HG02885 (cell line): ENCODE measurements around the gene CAVIN1.
A peak's percentile ranks its signal among the peaks of the same experiment; 100 is the strongest.
"Not testable (repeated sequence)": the region's sequence is repeated elsewhere in the genome, so short reads cannot be mapped to it uniquely, and the experiment has no call there.

ENCODE experiments used
- ATAC-seq: cut with Tn5 transposase; IDR thresholded peaks from one replicate; pipeline ENCODE4 v1.9.1; 2021; ENCODE audit warnings: mild to moderate bottlenecking; ENCODE audit not compliant: unreplicated experiment, poor library complexity

CAVIN1 gene, protein sequence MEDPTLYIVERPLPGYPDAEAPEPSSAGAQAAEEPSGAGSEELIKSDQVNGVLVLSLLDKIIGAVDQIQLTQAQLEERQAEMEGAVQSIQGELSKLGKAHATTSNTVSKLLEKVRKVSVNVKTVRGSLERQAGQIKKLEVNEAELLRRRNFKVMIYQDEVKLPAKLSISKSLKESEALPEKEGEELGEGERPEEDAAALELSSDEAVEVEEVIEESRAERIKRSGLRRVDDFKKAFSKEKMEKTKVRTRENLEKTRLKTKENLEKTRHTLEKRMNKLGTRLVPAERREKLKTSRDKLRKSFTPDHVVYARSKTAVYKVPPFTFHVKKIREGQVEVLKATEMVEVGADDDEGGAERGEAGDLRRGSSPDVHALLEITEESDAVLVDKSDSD

DNA sequence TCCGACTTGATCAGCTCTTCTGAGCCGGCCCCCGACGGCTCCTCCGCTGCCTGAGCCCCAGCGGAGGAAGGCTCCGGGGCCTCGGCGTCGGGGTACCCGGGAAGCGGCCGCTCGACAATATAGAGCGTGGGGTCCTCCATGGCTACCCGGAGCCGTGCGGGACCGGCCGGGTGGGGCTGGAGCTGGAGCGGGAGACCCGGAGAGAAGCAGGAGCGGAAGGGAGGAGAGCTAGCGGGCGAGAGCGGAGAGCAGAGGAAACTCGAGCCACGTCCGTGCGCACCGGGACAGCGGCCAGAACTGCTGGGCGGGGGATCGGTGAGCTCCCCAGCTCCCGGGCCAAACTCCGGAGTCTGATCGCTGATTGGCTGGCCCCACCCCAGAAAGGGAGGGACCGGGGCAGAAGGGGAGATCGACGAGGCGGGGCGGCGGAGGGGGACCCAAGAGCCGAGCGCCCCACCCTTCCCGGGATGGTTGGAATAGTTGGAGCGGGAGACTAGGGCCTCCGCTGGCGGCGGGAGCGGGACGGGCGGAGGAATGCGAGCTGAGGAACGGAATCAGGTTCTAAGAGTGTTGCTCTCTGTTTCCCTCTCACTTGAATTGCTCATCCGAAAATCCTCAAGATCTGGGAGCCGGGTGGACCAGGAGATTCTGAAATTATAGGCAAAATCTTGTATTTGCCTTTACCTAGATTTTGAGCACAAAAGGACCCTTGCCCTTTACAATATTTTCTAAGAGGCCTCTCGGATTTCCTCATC is at the start of gene CAVIN1:
TSS of gene CAVIN1 (minus strand) at position 299 of the 755 bp plus-strand sequence. CDS start at position 140, 159 bp downstream.
- no peak for ATAC-seq

DNA sequence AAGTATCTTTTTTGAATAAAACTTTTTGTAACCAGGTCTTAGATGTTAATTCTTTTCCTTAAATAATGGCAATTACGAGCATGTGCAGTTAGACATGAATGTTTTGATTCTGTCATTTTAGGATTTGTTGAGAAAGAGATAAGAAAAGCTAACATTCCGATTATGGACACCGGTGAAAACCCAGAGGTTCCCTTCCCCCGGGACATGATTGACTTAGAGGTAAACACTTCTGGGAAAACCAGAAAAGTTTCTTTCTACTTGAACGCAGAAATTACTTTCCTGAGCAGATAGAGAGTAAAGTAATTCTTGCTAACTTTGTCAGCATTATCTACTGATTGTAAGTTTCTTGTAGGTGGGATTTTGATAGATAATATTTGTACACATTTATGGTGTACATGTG is 44.8 kb upstream of the CAVIN1 start:
- no peak for ATAC-seq

DNA sequence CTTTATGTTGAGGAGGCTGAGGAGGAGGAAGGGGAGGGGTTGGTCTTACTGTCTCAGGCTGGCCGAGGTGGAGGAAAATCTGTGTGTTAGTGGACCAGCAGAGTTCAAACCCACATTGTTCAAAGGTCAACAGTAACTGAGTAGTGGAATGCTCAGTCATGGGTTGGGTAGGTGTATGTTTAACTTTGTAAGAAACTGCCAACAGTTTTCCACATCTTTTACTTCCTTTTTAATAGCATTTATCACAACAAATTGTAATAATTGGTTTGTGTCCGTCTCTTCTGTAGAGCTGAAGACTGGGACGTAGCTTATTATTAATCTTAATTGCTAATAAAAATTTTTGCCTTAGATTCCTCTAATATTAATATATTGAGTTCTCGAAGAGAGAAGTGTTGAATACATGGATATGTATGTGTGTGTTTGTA is 40.9 kb upstream of the CAVIN1 start:
- ATAC-seq: no peak

DNA sequence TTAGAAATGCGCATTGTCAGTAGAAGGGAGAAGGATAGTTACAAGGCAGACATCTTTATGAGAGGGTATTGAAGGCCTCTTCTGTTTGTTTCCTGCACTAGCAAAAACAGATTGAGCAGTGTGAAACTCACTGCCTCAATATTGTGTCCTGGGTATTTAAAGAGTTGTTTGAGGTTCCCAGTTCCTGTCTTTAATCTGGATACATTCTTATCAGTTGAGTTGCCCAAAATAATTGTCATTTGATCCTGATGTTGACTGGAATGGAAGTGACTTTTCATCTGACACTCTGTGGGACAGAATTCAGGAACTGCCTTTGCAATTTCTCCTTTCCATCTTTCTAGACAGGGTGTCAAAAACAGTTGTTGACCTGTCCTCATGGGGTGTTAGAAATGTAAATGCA is 37.3 kb upstream of the CAVIN1 start:
- no peak for ATAC-seq

DNA sequence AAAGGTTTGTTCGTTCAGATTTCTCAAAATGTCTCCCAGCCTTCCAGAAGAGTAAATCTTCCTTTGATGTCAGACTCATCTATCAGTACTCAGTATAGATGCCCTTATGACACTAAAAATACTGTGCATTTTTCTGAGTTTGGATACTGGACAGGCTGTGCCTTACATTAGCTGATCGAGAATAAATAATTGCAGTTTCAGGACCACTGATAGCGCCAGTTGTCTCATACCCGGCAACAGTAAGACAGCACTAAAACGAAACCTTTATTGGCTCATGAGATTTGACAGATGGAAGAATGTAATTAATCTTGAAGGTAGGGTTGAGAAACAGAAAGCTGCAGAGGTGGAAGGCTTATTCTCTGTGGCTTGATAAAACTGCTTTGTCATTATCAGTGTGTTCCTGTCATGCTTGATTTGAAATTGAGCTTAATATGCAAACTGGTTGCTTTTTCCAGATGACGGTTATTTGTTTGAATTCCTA is 36.8 kb upstream of the CAVIN1 start:
- ATAC-seq: no peak

DNA sequence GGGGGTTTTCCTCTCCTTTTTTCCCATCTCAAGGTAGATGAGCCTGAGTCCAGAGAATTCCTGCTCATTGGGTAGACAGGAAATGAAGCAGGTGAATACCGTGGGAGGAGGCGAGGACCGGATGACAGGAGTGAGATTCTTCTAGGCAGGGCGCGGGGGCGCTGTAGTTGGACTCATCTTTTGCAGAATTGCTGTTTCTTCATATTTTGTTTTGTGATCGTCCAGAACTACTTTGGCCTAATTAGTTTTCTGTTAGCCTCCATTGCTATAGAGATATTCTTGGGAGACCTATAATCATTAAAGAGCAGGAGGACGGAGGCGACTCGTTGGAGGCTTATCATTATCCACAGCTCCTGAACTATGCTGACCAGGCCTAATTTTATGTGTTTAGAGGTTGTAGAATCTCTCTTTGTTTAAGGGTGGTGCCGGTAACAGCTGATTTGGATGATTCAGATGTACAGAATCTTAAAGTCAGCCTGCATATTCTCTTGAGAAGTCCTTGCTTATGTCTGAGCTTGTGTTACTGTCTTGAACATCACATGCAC is 36.3 kb upstream of the CAVIN1 start:
- no peak for ATAC-seq

DNA sequence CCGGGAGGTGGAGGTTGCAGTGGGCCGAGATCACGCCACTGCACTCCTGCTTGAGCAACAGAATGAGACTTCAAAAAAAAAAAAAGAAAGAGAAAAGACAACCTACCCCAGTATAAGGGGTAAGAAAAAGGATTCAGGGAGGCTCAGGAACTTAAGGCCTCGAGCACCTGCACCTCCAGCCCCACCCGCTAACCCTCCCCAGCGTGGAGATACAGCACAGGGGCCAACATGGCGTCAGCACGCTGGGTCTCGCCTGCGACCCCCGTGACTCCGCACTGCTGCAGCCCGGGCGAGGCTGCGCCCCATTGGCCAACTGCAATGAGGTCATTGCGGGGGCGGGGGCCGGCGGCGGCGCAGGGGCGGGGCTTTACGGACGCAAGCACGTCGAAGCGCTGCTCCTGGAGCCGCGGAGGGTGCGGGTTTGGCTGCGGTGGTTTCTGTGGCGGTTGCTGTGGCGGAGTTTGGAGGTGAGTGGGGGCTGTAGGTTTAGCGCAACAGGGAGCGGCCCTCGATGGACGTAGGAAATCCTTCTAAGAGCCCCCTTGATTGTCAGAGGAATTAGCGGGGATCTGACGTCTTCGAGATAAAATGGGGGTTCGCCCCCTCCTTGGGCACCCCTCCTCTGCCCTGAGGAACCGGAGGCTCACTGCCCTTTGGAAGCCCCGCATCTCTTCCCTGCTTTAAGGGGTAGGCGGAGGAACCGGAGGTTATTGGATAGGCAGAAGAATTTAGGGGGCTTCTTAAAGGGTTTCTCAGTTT is 35.6 kb upstream of the CAVIN1 start, which contains the start of gene ATP6V0A1:
TSS of gene ATP6V0A1 (plus strand) at position 382 of the 759 bp plus-strand sequence. CDS start 2,017 bp downstream, outside the sequence.
- peak; percentile 81 for ATAC-seq

DNA sequence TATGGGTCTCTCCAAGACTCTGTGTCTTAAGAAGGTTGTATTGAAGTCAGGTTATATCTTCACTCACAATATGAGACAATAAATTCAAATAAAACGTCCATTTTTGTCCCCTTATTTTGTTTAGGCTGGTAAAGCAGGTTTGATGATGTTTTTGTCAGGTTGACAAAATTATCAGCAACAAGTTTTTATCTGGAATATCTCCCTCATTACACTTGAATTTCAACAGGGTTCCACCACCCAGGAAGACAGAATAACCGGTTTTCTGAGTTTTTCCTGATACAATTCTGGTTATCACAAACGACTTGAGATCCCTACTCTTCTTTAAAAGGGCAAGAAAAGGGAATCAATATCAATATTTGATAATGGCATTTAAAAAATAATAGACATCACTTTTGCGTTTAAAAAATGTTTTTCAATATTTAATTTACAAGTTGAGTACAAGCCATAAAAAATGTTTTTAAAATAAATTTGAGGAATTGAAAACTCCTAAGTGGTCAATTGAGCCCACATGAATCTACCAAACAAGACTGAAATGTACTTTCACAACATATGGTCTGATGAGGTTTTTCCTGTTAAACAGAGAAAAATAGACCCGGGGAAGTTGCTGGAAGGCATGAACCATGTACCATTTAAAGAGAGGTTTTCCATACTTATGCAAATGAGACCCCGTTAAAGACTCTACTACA is 34.2 kb upstream of the CAVIN1 start:
- ATAC-seq: no peak

DNA sequence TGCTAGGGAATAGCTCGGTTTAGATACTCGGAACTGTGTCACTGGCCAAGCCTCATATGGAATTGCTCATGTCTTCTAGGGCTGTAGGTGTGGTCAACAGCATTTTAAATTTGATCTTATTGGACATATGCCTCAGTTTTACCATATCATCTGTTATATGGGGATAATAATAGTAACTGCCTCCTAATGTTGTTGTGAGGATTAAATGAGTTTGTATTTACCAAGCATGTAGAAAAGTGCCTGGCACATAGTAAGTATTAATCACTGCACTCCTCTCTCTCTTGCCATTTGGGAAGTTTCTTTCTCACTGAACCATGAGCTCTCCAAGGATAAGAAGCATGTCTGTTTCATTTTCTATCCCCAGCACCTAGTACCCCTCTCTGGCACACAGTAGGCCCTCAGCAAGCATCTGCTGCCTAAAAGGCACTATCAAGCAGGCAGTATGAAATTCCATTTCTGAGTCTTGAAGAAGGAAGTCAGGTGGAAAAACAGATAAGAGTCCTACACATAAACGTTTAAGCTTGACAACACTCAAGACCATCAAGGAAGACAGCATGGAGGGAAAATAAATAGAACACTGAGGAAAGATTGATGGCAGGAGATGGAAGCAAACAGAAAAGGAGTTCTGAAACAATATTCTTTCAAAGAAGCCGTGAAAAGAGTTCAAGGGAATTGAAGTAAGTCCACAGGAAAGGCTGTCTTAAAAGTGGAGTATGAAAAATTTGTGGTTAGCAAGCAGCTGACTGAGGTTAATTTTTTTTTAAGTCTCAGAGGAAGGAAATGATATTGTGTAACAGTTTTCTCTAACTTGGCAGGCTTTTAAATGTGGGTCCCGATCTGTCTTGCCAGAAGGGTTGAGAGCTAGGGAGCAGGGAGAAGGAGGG is 33.4 kb upstream of the CAVIN1 start:
- peak; percentile 32 for ATAC-seq

DNA sequence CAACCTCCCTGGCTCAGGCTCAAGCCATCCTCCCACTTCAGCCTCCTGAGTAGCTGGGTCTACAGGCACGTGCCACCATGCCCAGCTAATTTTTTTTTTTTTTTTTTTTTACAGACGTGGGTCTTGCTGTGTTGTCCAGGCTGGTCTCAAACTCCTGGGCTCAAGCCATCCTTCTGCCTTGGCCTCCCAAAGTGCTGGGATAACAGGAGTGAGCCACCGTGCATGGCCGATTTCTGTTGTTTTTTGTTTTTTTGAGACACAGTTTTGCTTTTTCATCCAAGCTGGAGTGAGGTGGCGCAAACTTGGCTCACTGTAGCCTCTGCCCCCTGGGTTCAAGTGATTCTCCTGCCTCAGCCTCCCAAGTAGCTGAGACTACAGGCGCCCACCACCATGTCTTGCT is 31.9 kb upstream of the CAVIN1 start:
- not testable (repeated sequence) for ATAC-seq

DNA sequence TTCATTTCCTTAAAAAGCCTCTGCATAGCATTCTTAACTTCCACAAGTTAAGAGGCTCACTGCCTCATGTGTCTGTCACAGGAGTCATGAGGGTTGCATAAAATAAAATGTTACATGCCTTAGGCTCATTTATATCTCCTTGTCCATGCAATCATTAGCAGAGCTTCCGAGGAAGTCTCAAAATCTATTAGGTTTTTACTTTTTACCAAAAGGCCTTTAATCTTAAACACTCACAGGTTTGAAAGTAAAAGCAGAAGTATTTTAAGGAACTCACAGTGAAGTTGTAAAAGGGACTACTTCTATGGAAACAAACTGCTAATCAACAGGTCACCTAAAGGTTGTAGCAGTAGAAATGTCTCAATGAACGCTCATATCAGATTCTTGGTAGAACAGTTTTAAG is 30.4 kb upstream of the CAVIN1 start:
- no peak for ATAC-seq

DNA sequence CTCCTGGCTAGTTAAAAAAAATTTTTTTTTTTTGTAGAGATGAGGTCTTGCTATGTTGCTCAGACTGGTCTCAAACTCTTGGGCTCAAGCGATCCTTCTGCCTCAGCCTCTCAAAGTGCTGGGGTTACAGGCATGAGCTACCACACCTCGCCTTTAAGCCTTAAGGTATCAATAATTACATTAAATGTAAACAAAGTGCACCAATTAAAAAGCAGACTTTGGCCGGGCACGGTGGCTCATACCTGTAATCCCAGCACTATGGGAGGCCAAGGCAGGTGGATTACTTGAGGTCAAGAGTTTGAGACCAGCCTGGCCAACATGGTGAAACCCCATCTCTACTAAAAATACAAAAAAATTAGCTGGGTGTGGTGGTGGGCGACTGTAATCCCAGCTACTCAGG is 28.2 kb upstream of the CAVIN1 start:
- not testable (repeated sequence) for ATAC-seq

DNA sequence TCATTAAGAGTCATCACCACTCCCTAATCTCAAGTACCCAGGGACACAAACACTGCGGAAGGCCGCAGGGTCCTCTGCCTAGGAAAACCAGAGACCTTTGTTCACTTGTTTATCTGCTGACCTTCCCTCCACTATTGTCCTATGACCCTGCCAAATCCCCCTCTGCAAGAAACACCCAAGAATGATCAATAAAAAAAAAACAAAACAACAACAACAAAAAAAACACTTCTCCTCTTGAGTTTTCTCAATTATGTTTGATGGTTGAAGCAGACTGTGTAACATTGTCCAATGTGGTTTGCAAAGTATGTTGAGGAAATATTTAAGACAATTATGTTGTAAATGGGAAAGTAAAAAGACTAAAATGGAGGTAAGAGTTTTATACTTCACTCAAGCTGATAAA is 26.8 kb upstream of the CAVIN1 start:
- not testable (repeated sequence) for ATAC-seq

DNA sequence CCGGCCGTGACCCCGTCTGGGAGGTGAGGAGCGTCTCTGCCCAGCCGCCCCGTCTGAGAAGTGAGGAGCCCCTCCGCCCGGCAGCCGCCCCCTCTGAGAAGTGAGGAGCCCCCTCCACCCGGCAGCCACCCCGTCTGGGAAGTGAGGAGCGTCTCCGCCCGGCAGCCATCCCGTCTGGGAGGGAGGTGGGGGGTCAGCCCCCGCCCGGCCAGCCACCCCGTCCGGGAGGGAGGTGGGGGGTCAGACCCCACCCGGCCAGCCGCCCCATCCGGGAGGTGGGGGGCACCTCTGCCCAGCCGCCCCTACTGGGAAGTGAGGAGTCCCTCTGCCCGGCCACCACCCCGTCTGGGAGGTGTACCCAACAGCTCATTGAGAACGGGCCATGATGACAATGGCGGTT is 26.1 kb upstream of the CAVIN1 start:
- not testable (repeated sequence) for ATAC-seq

DNA sequence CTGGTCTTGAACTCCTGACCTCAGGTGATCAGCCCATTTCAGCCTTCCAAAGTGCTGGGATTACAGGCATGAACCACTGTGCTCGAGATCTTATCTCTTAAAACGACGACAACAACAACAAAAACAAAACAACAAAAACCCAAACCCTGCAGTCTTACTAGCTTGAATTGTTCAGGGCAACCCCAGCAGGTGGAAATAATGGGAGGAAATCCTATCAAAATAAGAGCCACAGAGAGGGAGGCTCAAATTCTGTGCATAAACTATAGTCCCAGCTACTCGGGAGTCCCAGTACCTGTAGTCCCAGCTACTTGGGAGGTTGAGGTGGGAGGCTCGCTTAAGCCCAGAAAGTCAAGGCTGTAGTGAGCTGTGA is 19.1 kb upstream of the CAVIN1 start:
- ATAC-seq: no peak

DNA sequence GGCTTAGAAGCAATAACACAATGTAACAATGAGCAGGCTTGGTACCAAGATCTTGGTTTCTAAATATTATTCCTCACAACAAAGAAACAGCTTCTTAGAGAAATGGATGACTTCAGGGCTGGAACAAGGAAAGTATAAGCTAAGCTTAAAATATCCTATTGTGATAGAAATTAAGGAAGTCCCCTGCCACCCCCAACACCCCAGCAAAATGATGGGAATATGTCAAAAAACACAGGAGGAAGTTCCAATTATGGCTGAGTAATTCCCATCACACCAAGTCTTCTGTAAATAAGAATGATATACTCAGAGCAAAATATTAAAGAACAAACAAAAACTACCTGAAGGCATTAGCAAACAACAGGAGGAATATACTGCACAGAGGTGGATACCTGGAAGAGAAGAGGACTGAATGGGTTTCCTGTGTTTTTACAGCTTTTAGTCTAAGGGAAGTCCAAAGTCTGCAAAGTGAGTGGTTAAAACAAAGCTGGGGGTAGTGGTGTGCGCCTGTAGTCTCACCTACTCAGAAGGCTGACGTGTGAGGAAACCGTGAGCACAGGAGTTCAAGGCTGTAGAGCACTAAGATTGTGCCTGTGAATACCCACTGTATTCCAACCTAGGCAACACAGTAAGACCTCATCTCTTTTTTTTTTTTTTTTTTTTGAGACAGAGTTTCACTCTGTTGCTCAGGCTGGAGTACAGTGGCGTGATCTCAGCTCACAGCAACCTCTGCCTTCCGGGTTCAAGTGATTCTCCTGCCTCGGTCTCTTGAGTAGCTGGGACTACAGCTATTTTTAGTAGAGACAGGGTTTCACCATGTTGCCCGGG is 18.5 kb upstream of the CAVIN1 start:
- ATAC-seq: no peak

DNA sequence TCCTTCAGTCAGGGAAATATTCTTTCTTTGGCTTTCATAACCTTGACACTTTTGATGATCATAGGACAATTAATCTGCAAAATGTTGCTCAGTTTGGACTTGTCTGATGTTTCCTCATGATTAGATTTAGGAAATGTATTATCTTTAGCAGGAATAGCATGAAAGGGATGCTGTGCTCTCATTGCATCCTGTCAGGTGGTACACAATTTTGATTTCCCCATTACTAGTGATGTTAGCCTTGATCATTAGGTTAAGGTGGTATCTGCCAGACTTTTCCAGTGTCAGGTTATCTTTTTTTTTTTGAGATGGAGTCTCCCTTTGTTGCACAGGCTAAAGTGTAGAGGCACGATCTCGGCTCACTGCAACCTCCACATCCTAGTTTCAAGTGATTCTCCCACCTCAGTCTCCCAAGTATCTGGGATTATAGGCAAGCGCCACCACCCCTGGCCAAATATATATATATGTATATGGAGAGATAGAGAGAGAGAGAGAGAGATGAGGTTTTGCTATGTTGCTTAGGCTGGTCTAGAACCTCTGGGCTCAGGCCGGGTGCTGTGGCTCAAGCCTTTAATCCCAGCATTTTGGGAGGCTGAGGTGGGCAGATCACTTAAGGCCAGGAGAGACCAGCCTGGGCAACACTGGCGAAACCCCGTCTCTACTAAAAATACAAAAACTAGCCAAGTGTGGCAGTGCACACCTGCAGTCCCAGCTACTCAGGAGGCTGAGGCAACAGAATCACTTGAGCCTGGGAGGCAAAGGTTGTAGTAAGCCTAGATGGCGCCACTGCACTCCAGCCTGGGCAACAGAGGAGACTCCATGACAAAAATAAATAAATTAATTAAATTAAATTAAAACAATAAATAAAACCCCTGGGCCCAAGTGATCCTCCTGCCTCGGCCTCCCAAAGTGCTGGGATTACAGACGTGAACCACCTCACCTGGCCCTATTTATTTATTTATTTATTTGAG is 15.8 kb upstream of the CAVIN1 start:
- ATAC-seq: no peak
